GM10266 (cell line): ENCODE measurements around the gene RCE1.

Experiments
- DNase-seq: peaks from one replicate; pipeline ENCODE4 v3.0.0; 2012; ENCODE audit errors: extremely low spot score
- CTCF ChIP-seq: IDR thresholded peaks from 2 replicates; pipeline ENCODE4 v1.5.1; 2012; ENCODE audit warnings: mild to moderate bottlenecking, low read depth; ENCODE audit not compliant: control insufficient read depth, insufficient read depth; ENCODE audit errors: missing control alignments

The RCE1 gene

GRCh38 chr11:66850235-66850587 is 7.0 kb downstream of the RCE1 start:
- DNase-seq = no peak
- TF ChIP-seq CTCF = no peak

GRCh38 chr11:66850588-66851238 is 7.5 kb downstream of the RCE1 start:
- TF ChIP-seq CTCF = no peak
- DNase-seq = no peak

GRCh38 chr11:66851239-66851596 is 8.0 kb downstream of the RCE1 start:
- DNase-seq = no peak
- no peak for TF ChIP-seq CTCF

- peak; percentile 29 for TF ChIP-seq CTCF
- no peak for DNase-seq
Observed at GRCh38 chr11:66851698-66852465, 8.6 kb downstream of the RCE1 start.

GRCh38 chr11:66852466-66853241 is 9.4 kb downstream of the RCE1 start:
- DNase-seq = no peak
- no peak for TF ChIP-seq CTCF

GRCh38 chr11:66853242-66854229 is 10.3 kb downstream of the RCE1 start:
- TF ChIP-seq CTCF = no peak

More at GRCh38 chr11:66853242-66854229, 10.3 kb downstream of the RCE1 start:
- no peak for DNase-seq
